ENCODE results near the gene NBEAL1.

- TF ChIP-seq CTCF (IDR thresholded peaks at IDR 0.05 in 8 of 11, conservative IDR thresholded peaks at IDR 0.05 in 3 of 11) (no peak), POLR2A (IDR thresholded peaks at IDR 0.05) (no peak), POLR2AphosphoS5 (IDR thresholded peaks at IDR 0.05) (no peak)
Measured at GRCh38 chr2:203042178-203042577, 27.5 kb downstream of the NBEAL1 start.

Data from spleen (tissue), 7 donors.